Measurements from ENCODE around the gene TRPM1.
"Not testable (repeated sequence)": the region's sequence is repeated elsewhere in the genome, so short reads cannot be mapped to it uniquely, and the experiment has no call there.

The TRPM1 gene

DNA sequence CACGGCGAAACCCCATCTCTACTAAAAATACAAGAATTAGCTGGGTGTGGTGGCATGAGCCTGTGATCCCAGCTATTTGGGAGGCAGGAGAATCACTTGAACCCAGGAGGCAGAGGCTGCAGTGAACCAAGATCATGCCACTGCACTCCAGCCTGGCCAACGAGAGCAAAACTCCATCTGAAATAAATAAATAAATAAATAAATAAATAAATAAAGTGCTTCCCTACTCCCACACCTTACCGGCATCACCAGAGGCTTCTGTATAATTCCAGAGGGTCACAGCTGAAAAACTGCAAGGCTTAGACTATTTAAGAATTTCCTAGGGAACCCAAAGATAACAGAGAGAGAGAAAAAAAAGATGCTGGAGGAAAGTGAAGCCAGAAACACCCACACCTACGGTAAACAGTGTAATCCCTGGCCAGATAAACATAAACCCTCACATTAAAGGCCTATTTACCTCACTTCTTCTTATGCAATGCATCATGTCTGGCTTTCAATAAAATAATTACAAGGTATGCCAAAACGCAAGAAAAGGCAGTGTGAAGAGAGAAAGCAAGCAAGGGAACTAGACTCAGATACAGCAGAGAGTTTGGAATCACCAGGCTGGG, 15.0 kb upstream of the TRPM1 start:
- DNase-seq = no peak

DNA sequence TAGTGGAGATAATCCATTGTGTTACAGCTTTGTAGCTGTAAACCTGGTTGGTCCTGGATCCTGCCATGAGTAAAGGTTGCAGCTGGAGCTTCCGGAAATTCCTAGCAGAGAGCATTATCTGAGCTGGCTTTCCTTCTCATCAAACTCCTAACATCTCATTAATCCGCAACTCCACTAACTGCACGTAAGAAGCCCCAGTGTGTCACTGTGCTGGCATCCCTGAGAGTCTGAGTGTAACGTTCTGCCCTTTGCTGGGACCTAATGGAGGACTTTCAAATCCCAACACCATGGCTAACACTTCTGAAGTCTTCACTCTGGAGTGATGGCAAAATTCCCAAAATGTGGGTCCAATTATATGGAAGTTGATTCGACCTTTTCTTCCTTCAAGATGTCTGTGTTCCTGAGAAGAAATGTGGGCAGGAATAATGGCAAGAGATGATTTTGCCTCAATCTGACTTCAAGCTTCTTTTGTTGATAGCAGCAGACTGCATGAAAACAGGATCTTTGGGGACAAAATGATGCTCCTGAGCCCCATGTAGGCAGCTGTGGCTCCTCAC, 9.6 kb upstream of the TRPM1 start:
- no peak for DNase-seq

DNA sequence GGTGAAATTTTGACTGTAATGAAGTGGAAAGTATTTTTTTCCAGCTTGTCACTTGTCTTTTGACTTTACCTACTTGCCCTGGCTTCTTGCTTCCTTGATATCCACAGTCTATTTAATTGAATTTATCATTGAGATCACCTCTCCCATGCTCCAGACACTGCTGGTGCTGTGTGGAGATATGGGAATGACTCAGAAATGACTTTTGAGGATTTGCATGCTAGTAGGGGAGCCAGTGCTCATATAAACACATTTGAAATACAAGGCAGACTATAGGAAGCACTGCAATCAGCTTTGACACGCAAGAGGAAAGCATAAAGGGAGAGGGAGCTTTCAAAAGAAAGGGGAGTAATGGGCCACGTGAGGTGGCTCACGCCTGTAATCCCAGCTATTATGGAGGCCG, 7.3 kb upstream of the TRPM1 start:
- DNase-seq = no peak

DNA sequence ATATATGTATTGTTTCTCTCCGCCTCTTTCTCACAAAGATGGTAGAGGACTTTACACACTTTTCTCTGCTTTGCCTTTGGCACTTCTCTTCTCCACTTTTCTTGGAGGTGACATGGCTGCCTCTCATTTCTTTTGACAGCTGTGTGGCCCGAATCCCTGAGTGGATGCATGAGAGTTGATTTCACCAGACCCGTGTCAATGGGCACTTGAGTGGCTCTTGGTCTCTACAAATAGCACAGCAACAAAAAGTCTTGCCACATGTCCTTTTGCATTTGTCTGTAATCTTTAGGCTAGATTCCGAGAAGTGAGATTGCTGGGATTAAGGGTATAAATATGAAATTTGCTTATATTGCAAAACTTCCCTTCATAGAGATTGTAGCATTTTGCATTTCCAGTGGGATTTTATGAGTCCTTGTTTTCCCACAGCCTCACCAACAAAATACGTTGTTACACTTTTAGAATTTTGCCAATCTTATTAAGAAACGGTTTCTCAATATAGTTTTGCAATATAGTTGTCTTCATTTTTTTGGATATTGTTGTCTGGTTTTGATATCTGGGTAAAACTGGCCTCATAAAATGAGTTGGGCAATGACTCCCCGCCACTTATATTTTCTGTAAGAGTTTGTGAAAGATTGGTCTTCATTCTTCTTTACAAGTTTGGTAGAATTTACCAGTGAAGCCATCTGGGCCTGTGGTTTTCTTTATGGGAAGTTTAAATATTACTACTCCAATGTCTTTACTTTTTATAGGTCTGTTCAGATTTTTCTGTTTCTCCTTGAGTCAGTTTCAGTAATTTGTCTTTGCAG, 5.2 kb upstream of the TRPM1 start:
- no peak for DNase-seq

DNA sequence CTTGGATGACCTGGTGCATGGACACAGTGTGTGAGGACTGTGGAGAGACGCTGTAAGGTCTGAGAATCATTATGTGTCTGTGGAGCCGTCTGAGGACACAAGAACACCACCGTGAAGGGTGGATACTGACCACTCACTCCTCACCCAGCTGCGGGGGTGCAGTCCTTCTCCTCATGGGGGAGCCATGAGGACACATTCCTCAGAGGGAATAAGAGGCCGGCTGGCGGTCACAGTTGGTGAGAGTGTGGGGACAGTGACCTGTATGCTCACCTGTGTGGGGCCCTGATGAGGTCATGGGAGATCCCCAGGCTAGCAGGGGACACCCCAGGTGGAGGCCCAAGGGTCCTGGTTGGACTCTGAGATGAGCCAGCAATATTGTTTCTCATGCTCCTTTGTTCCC, 2.5 kb upstream of the TRPM1 start:
- no peak for DNase-seq

DNA sequence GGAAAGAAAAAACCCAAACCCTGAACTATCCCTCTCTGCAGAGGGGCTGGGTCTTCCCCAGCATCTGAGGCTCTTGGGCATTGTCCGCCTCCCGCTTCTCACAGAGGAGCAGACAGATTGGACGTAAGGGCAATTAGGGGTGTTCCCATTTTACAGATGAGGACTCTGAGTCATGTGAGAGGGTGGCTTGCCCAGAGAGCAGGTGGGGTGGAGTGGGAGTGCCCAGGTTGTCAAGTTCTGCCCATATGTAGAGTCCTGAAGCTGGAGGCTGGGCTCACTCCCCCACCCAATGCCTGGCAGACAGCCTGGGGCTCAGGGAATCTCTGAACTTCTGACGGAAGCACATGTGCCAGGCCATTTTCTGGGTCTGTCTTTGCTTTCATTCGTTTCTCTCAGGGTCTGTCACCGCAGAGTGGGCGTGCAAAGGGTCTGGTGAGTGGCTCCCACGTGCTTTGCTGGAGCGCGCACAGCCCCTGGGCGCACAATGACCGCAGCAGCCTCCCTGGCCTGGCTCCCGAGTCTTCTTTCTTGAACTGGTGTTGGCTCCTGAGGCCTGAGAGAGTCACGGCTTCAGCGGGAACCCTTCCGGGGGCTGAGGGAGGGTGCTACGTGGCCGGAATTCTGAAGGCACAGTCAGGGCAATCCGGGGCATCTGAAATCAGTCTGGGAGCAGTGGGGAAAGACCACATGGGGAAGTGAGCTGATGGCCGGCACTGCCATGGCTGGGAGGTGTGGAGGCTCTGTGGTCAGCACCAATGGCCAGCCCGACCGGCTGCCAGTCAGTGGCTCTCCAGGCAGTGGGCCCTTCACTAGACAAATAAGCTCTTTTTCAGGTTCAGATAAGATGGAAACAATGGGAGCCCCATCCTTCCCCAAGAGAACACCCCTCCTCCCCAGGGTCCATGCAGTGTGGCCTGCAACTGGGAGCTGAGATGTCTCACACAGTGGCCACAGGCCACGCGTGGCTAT, 1.1 kb upstream of the TRPM1 start:
- no peak for DNase-seq

DNA sequence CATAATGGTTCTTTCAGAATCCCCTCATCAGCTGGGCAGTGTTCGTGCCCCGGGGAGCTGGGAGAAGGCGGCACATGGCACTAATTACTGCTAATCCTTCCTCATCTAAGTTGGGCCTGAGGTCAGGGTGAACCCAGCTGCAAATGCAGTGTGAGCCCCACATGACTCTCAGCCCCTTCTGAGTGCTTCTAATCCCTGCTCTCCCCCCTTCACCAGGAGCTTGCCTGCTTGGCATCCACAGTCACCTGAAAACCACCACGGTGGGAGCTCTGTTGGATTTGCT, 455 bp upstream of the TRPM1 start:
- no peak for DNase-seq

DNA sequence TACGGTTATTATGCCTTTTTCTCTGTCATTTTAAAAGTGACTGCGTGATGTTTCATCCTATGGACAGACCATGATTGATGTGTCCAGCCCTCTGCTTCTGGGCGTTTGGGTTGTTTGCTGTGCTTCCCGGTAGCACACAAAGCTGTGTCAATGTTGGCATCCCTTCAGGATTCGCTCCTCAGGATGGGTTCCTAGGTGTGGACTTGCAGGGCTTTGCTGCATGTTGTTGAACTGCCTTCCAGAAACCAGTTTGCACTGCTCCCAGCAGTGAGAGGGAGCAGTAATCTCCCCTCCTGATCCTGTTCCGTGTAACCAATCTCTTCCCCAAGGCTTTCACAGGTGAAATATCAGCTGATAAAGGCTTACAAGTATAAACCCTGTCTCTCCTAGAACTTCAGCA, 787 bp downstream of the TRPM1 start:
- no peak for DNase-seq

DNA sequence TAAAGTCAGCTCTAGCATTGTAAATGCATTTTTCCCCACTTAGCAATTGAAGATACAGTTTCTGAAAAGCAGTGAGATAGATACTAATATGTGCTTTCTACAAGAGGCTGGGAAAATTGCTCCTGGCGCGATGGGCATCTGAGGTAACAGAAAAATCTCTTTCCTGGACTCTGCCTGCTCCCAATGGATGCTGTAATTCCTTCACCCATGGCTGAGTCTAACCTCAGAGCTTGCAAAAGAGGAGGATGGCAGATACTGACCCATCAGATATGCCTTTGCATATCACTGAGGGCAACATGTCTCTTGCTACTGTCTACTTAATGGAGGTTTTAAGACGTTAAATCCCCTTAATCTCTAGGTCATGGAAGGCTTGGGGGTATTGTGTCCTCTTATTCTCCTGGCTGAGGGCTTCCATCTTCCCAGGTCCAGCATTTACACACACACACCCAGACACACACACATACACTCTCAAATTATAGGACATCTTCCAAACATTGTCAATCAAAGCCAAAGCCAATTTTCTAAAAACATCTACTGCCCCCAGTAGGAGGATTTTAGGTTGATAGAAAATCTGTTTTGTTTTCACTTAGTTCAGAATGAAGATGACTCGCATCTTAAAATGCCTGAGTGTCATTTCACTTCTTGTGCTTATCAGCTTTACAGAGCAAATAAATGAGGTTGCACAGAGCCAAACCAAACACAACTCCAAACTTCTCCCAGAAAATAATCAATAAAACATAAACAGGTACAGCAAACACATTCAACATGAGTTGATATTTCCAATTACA, 2.4 kb downstream of the TRPM1 start:
- no peak for DNase-seq

DNA sequence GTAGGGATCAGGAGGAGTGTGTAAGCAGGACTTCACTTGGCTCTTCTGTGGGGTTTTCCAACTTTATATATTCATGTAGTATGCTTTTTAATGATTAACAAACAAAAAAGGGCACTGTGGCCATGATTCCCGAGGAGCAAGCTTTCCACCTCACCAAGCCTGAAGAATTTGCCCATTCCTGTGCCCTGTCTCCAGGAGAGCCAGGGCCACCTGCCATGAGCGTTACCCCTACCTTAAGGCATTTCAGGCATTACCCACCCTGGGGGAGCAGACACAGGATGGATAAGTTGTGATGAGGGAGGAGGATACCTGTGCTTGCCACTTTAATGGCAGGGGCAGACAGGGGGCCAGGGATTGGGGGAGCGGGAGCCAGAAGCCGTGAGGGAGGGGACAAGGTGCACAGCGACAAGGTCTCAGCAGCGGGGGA, 3.0 kb downstream of the TRPM1 start:
- no peak for DNase-seq

DNA sequence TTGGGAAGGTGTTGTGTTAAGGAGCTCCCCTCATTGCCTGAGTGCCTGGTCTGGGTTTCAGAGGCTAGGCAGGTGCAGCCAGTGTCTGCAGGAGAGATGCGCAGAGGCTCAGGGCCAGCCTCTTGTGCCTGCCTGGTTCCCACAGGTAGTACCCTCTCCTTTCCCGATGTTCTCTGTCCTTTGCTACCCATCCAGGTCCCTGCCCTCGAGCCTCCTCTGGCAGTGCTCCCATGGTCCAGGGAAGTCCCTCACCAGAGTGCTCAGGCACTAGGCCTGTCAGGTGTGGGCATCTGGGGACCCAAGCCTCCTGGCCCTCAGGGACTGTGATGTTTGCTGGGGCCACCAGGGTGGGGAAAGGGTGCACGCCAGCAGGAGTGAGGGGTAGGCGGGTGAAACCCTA, 5.0 kb downstream of the TRPM1 start:
- no peak for DNase-seq

DNA sequence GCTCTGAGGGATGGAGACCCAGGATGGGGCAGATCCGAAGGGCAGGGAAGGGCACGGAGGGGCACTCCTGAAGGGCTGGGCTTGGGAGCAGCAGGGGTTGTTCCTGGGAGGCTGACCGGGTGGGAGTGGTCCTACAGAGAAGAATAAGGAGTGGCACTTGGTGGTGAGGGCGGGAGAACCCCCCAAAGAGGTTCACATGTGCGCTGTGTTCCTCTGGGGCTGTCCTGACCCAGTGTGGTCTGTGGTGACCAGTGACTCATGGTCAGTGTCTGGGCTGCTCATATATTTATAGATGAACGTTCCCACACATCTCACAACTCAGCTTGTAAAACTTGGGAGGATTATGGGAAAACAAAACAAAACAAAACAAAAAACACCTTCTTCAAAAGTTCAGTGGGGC, 10.0 kb downstream of the TRPM1 start:
- DNase-seq = no peak

DNA sequence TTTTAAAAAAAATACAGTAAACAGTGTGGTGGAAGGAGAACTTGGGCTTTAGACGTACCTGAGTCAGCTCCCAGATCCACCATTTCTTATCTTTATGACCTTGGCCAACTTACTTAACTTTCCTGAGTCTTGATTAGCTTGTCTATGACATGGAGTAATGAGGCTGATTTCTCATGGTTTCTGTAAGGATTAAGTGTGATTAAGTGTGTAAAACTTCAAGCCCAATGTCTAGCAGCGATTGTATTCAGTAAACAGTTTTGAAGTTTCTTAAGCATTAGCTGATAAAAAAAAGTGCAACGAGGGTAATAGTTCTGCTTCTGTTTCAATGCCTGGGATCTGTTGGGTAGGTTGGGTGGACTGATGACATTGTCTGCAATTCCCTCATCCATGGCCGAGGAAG, 10.8 kb downstream of the TRPM1 start:
- DNase-seq = no peak

DNA sequence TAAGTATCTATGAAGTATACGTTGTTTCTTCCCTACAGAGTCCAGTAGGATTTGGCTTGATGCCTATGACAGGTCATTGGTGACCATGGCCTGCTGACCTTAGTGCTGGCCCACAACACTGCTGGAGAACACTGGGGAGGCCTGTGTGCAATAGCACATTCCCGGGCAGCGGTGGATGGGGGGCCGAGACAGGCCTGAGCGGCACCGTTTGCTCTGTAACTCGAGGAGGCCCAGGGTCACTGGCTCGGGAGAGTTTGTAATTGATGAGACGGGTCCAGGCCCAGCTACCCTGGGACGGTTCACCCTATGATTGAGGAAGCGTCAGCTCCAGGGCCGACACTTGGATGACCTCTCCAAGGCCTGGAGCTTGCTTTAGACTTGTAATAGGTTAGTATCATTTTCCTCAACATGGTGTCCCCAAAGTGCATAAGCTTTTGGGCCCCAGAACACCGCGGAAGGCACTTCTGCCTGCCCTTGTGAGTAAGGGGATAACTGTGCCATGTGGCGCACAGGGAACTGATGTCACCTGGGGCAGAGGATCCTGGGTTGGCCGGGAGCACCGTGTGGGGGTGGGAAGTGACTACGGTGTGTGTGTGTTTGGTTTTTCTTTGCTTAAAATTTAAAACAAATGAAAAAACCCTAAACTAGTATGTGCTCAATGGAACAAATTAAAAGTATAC, 12.0 kb downstream of the TRPM1 start:
- no peak for DNase-seq

DNA sequence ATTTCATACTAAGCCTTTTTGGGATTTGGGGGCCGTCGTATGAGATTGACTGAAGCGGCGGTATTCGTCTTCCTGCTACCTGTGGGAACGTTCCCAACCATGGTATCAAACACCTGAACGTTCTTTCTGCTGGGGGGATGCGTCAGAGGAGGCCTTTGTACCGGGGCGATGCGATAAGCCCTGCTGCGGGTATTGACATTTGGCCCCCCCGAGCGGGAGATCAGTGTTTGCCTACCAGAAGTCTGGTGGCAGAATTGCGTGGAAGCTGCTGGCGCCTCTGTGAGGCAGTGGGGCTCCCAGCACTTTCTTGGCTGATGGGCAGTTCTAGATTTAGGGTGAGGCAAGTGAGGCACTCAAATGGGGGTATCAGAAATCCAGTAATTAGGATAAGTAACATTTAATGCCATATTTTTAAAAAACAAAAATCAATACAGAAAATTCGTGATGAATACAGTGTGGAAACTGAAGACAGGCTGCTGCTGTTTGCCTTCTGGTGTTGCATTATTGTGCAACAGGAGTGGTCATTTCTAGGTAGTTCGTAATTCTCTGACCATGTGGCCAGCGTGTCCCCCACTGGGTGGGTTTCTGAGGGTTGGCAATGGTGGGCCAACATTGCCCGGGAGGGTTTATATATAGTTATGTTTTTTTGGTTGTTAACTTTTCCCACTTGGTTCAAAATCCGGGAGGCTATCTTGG, 12.7 kb downstream of the TRPM1 start:
- DNase-seq = no peak

DNA sequence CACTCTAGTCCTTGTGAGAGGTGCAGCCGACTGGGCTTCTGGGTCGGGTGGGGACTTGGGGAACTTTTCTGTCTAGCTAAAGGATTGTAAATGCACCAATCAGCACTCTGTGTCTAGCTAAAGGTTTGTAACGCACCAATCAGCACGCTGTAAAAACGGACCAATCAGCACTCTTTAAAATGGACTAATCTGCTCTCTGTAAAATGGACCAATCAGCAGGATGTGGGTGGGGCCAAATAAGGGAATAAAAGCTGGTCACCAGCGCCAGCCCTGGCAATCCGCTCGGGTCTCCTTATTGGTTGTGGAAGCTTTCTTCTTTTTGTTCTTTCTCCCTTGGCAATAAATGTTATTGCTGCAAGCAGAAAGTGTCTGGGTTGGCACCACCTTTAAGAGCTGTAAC, 13.5 kb downstream of the TRPM1 start:
- not testable (repeated sequence) for DNase-seq

DNA sequence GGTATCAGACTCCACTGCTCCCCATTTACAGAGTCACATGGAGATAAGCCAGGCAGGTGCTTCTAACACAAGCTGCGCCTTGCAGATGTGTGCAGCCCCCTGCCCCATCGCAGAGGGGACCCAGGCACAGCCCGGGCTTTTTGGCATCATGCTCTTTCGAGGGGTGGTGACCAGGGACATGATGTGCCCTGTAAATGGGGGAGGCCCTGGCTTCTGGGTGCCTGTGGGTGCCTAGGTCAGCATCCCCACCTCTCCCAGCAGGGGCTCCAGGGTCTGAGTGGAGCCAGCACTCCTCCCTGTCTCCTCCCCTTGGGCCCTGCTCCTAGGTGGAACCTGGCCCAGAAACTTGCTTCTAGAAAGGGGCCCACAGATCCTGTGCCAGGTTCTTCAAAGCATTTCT, 15.2 kb downstream of the TRPM1 start:
- DNase-seq = no peak

DNA sequence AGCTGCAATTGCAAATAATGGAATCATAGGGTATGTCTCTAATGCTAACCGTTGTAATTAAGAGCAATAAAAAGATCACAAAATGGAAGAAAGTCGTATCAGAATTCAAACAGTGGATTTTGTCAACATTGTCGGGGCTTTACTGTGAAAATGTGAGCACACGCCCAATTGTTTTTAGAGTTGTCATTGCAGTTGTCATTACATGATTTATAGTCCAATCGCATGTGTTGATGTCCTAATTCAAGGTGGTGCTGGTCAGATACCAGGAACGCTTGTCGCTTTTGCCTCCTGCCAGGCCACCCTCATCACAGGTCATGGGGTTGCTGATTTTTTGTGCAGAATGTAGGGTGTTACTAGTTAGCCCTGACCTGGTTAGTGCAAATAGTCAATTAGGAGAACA, 16.2 kb downstream of the TRPM1 start:
- DNase-seq = no peak

DNA sequence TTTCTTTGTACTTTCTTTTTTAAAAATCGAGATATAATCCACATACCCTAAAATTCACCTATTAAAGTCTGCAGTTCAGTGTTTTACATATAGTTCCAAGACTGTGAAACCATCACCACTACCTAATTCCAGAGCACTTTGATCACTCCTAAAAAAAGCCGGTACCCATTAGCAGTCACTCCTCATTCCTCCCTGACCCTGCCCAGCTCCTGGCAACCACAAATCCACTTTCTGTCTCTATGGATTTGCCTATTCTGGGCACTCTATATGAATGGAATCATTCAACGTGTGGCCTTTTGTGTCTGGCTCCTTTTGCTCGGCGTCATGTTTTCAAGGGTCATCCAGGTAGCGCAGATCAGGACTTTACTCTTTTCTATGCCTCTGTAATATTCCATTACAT, 17.3 kb downstream of the TRPM1 start:
- DNase-seq = no peak

DNA sequence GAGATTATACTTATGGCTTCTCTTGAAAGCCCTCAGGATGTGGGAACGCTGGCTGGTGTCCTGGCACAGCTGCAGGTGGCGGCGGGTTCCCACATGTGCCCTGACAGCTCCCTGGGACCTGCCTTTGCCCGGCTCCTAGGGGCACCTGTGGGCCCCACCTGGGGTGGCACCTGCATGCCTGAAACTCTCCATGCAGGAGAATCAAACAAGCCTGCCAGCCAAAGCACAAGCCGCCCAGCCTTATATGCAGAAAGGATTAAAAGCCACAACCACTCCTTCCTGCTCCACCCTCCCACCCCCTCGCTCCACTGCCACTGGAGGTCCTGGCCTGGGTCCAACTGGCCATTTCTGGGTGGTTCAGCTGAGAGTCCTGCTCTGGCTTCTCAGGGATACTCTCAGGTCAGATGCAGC, 18.1 kb downstream of the TRPM1 start:
- no peak for DNase-seq

DNA sequence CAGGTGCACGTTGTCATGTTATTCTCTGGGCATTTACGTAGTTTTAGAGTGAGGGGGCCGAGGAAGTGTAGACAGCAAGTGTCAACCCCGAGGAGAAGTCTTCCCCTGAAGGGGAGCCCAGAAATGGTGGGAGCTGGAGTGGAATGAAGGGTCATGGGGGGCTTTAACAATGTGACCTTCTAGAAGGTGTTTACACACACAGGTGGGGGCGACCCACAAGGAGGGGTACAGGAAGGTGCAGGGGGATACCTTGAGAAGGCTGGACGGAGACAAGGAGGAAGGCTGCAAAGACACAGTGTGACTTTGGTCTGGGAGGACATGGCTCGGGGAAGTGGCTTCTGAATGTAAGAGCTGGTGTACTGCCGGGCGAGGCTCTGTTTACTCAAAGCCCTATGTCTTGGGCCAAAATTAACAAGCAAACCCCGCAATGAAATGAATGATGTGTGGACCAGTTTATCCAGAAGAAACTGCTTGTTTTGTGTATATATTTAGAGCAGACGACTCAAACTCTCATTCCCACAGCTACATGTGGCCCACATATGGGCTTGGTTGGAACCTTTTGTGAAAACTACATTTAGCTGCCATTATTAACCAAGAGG, 18.7 kb downstream of the TRPM1 start:
- DNase-seq = no peak

Data from NCI-H1930 (cell line).